A549 treated with RU486 at 1 μM for 4 hours (cell line): ENCODE data around the gene VKORC1L1. TPM values are rescaled to one million over a fixed set of nuclear protein-coding genes. Genes with fewer than 3 reads are reported as not detected.

Experiments
- total RNA-seq: library from RNA; stranded (reverse); fragments of 200-300 nt; extraction: Qiagen RNA extraction; gene quantifications from 5 replicates; pipeline ENCODE4 v1.2.3, GENCODE V29; 2022; ENCODE audit warnings: low read depth

VKORC1L1 gene
- total RNA-seq = 21.1 to 34.5 TPM (median 30.9 TPM) in 5 replicates

DNA sequence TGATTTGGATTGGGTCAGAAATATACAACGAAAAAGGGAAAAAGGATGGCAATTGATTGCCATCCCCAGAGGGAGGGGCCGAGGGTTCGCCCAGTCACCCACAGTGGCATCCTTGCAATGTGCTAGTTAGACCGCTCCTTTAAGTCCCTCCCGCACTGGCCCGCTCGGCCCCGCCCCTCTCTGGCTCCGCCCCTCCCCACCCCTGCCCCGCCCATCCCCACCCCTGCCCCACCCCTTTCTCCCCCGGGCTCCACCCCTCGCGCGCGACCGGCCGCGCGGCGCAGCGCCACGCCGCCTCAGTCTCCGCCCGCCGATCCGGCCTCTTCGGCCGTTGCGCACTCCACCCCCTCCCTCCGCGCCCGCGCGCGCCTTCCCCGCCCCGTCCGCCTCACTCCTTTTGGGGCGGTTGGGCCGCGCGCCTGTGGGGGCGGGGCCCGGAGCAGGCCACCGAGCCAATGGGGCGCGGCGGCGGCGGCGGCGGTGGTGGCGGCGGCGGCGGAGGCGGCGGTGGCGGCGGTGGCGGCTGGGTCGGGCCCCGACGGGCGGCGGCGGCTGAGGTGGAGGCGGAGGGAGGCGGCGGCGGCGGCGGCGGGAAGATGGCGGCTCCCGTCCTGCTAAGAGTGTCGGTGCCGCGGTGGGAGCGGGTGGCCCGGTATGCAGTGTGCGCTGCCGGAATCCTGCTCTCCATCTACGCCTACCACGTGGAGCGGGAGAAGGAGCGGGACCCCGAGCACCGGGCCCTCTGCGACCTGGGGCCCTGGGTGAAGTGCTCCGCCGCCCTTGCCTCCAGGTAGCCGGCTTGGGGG is at the start of gene VKORC1L1:
Gene VKORC1L1, plus strand, starts transcription at position 299 of the 806 bp plus-strand sequence. Its CDS starts 298 bp downstream, at position 597.

GRCh38 chr7:65981965-65982792 is 109.3 kb downstream of the VKORC1L1 start, which contains the start of gene GUSB:
Gene GUSB, minus strand, starts transcription at chr7:65982213. Its CDS starts 30 bp downstream, at chr7:65982183.

Other genes starting within 250 kb of the VKORC1L1 start
- gene GUSB, start 109.1 kb downstream of the VKORC1L1 start, total RNA-seq = 31.0 to 35.7 TPM (median 31.3 TPM) in 5 replicates
- 18.5 to 22.7 TPM (median 20.4 TPM) in 5 replicates for gene ASL, start 202.7 kb downstream of the VKORC1L1 start, total RNA-seq
- gene CRCP, start 241.8 kb downstream of the VKORC1L1 start, total RNA-seq = 27.5 to 41.8 TPM (median 28.3 TPM) in 5 replicates